Posterior cingulate gyrus (tissue), 11 donors: ENCODE measurements around the gene ZNF101.

Experiments
- DNase-seq, 10 donors: peaks; one replicate each; pipeline versions ENCODE4 v3.0.0 to v3.0.0-alpha.2; 2020 to 2021; ENCODE audit warnings: mixed read lengths in 3 of 10
- intact Hi-C: fragments of 100-400 bp; cut with DNase I; formaldehyde crosslinking; loops from one replicate; pipeline ENCODE4 v1.15.1; 2023

Gene ZNF101

DNA sequence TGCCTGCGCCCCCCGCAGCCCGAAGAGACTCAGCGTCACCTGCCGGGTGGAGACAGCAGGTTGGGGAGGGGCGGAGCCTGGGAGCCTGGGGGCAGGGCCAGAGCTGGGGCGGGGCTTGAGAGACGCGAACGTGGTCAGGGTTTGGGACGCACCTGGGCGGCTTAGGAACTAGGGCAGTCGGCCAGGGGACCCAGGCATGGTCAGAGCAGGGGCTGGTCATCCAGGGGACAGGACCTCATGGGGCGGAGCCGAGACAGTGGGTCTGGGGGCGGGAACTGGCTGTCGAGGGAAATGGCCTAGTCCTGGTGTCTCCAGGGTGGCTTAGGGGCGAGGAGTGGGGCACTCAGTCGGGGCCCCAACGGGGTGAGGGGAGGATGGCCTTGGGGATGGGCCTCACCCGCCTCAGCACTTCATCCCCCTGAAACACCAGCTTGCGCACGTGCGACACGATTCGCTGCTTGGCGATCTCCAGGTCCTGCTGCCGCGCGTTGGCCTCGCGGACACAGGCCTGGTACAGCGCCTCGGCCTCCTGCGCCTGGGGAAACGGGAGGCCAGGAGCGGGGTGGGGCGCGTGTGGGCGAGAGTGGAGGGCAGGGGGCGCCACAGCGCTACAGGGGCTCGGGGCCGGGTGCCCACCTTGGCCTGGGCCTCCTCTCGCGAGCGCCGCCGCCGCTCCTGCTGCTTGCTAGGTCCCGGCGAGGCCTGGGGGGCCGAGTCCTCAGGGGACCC is 31.0 kb upstream of the ZNF101 start:
- intact Hi-C loops = no loop called here
- no peak for DNase-seq

DNA sequence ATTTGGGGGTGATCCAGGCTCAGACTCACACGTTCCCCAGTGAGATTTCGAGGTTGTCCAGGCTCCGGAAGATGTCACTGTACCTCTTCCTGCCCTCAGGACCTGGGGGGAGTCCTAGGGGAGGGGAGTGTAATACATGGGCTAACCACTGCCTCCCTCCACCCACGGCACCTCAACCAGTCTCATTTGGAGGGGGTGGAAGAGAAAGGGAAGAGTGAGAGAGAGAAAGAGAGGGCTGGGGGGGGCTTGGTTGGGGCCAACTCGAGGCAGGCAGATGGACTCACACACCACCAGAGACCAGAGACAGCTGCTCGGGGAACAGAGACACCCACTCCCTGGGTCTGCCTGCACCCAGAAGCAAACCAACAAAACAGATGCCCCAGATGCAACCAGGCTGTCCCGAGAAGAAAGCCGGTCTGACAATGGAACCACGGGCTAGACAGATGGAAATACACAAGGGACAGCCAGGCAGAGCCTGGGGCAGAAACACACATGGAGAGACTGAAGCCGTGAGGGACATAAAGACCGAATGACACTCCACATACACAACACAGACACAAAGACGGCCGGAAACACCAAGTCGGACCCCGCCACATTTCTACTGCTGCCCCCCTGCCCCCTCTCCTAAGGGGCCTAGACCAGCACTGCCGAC is 26.0 kb upstream of the ZNF101 start:
- intact Hi-C loops = no loop called here
- DNase-seq = peak in 2 of 10 donors; percentile 59 to 78

DNA sequence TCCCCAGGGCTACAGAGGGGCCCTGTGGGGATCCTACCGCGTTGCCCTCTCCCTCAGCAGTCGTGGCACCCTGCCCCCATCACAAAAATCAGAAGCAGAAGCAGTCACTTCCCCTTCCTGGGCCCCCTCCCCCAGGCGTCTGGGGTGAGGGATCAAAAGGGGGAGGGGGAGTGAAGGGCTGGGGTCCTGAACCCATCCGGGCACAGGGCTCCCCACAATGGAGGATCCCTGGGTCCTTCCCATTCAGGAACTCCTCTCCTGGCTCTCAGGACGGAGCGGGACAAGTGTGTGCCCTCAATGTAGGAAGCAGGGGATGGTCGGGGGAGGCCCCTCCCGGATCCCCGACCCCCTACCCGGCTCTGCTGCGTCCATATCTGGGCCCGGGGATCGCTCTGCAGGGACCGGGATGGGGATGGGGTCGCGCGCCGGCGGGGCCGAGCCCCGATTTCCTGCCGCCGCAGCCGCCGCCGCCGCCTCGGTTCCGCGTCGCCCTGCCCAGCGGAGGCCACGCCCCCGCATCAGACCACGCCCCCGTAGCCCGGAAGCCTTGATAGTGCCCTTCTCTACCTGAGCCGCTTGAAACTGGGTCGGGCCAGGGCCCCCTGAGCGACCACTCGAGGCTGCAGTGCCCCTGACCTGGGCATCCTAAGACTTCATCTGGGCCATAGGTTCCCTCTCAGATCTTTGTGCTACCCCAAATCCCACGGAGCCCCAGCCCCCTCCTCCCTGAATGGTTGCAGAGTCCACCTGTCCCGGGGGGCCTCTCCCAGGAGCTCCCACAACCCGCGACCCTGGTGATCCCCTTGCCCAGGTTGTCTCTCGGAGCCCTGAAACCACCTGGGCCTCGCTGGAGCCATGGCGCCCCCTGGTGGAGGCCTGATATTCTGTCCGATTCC is 25.2 kb upstream of the ZNF101 start, which contains the start of gene GMIP:
TSS of gene GMIP (minus strand) at position 500 of the 896 bp plus-strand sequence. CDS start at position 372, 128 bp downstream.
- intact Hi-C loops = loop anchor here (1.0 kb wide), 1 partner anchor 111 kb away; no protein-coding TSS in a partner anchor
- peak in 9 of 10 donors; percentile 40 to 95 (median 74) for DNase-seq

DNA sequence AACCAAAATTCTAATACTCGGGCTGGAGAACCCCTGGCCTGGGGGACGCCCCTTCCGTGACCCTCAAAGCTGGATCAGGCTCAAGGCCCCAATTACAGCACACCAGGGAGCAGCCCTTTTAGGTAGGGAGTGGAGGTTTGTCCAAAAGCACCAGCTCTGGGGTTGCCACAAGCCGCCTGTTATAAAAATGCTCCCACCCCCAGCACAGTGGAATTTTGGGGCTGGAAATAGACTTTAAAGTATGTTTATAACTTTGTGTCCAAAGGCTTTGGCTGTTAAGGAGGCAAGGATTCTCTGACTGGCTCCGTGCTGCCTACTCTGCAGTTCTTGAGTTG is 24.6 kb upstream of the ZNF101 start:
- no peak for DNase-seq
- intact Hi-C loops = loop anchor here (1.0 kb wide), 1 partner anchor 112 kb away; no protein-coding TSS in a partner anchor

DNA sequence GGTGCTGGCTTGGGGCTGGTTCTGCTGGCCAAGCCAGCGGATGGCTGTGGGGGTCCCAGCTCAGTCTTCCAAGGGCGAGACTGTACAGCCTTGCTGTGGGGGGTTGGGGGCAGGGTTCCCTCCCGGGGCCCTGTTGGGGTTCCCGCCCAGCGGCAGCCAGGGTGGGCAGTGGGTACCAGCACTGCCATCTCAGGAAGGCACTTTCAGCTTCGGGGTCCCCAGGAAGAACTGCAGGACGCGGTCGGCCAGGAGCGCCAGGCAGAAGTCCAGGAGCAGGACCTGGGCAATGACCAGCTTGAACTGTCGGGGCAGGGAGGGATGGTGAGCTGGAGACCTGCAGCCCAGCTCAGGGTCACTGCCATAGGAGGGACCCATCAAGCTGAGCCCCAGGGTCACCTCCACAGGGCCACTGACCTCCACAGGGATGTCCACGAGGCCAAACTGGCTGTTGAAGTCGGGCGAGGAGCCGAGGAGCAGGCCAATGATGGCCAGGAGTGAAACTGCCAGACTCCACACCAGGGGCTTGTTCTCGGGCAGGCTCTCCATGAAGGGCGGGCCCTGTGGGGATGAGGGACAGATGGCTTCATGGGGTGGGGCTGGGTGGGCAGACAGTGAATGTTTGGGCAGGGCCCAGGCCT is 23.3 kb upstream of the ZNF101 start:
- peak in 1 of 10 donors; percentile 70 for DNase-seq
- intact Hi-C loops = no loop called here

DNA sequence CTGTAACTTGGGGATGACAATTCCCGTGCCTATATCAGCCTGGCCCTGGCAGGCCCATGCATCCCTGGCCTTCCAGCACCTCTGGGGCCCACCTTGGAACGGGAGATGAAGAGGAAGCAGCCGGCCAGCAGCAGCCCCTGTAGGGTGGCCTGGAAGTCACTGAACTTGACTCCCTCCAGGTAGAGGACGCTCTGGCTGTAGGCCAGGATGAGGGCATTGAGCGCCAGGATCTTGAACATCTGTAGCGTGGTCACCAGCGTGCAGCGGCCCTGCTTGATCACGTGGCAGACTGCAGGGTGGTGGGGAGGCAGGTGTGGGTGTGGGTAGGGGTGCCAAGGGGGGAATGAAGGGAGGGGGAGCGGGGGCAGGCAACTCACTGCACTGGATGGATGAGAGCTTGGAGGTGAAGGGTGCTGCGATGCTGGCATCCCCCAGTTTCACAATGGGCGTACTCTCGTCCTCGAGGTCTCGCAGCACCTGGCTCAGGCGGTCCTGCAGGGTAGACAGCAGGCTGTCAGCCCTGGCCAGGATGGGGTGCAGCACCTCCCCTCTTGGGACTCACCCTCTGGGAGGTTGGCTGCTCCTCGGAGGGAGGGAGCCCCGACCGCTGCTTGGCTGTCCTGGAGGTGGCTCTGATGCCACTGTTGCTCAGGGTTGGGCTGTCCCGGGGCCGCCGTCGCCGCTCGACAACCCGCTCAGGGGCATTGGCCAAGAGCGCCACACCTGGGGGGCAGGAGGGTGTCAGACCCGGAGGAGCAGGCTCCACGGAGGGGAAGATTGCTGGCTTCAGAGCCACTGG is 21.4 kb upstream of the ZNF101 start:
- intact Hi-C loops = no loop called here
- peak in 1 of 10 donors; percentile 75 for DNase-seq

DNA sequence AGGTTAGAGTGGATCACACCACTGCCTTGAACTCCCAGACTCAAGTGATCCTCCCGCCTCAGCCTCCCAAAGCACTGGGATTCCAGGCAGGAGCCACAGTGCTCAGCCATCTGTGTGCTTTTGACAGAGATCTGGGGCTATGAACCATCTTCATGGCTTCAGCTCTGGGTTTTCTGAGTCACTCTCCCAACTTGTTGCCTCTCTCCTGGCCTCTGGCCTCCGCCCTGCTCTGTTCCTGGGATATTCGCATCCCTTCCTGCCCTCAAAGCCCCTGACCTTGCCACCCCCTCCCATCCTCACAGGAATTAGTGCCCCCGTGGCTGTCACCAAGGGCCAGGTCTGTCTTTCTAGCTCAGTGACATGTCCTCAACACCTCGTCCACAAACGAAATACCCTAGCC is 19.5 kb upstream of the ZNF101 start:
- intact Hi-C loops = no loop called here
- DNase-seq = peak in 1 of 10 donors; percentile 60

DNA sequence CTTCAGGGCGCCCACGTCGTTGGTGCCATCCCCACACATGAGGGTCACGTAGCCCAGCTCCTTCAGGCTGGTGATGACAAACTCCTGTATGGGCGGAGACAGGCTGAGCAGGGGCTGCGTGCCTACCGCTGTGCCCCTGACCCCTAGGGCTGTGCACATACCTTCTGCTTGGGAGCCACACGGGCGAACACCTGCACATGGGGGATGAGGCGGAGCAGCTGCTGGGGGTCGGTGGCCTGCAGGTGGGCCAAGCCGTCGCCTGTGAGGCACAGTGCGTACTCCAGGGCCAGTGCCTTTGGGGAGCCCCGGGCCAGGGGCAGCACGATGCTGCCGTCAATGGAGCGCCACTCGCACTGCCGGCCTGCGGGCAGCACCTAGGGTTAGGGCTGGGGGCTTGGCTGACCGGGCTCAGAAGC is 19.1 kb upstream of the ZNF101 start:
- intact Hi-C loops = no loop called here
- DNase-seq = peak in 1 of 10 donors; percentile 77

DNA sequence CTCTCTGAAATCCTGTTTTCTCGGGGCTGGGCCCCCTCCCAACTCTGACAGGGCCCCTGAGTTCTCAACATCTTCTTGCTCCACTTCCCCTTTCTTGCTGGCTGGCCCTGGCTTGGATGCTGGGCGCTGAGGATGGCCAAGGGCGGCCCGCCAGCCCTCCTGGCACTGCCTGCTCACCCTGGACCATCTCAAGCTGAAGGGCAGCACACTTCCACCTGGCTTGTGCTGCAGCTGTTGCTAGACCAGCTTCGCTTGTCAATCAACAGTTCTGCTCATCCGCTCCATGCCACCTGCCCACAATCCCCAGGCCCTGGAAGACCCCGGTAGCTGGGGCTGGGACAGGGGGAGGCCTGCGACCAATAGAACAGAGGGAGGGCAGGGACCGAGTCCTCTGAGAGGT is 18.3 kb upstream of the ZNF101 start:
- peak in 1 of 10 donors; percentile 66 for DNase-seq
- intact Hi-C loops = no loop called here

DNA sequence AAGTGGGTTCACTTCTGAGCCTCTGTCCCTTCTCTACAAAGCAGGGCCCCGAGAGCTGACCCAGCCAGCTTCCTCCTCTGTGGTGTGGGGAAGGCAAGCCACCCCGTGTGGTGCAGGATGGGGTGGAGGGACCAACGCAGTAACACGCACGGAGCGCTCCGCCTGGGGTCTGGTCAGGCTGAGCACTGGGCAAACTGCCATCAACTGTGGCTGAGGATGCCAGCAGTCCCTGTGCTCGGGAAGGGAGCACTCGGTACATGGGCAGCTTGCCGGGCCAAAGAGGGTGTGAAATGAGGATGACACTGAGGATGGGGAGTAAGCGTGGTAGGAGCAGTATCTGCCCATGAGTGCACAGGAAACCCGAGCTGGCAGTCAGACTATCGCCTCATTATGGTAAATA is 17.6 kb upstream of the ZNF101 start:
- intact Hi-C loops = no loop called here

DNA sequence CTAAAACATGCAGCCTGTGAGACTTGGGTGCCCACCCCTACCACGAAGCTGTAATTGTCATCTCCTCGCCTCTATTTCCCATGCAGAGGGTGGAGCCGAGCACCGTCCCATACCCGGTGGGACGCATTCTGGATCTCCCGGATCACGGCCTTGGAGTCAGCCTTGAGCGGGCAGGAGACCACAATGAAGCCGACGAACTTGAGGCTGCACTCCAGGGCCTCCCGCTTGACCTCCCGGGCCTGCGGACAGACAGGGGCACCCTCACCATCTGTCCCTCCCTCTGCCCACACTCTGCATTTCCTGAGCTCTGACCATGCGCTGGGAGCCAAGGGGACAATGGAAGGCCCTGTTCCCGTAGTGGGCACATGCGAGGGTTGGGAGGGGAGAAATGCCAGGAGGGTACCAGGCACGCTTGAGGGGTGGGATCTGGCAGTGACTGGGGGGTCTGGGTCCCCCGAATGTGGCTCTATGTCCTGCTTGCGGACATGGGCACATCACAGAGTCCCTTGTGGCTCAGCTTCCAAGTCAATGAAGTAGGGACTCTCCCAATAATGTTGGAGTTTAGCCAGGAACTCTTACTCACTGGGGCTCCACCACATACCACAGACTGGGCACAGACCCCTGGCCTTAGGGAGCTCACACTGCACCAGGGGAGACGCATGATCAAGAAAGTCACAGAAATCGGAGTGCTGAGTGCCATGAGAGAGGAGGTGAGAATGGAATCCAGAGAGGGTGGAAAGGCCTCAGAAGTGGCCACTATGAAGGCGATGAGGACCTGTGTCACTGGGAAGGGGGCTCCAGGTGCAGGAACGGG is 15.9 kb upstream of the ZNF101 start:
- DNase-seq = no peak
- intact Hi-C loops = no loop called here

More for the DNA sequence above, 17.6 kb upstream of the ZNF101 start:
- peak in 6 of 10 donors; percentile 24 to 87 (median 50) for DNase-seq

DNA sequence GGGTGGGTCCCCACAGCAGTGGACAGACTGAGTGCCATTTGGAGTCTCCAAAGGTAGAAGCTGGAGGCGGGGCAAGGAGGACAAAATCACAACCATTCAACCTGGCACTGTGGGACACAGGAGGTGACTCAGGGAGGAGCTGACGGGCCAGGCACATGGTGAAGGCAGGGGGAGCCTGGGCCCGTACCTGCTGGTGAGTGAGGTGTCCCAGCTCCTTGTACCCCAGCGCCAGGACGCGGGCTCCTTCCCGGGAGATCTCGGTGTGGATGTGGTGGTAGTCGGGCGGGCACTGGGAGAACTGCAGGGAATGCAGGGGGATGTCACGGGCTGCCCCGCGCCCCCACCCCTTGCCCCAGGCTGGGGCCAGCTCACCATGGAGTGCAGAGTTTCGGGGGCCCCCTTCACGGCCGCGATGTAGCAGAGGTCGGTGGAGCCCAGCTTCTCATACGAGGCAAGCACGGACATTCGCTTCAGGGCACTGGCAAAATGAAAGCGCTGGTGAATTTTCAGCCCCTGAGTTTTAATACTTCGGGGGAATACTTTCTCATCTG is 15.0 kb upstream of the ZNF101 start:
- DNase-seq = peak in 1 of 10 donors; percentile 82
- intact Hi-C loops = no loop called here

DNA sequence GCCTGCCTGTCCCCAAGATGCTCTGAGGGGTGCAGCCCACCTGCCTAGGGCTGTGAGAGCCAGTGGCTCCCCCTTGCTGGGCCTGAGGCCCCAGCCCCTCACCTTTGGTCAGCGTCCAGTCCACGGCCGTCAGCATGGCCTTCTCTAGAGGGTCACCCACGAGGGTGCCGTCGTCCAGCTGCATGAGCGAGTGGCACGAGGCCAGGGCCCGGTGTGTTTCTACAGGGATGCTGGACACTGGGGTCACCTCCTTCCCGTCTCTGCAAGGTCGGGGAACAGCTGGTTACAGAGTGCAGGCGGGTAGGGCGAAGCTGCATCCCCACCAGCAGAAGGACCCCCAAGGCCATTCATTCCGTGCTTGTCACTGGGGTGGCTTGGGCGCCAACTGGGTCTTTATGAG is 14.2 kb upstream of the ZNF101 start:
- intact Hi-C loops = no loop called here
- DNase-seq = peak in 1 of 10 donors; percentile 27

DNA sequence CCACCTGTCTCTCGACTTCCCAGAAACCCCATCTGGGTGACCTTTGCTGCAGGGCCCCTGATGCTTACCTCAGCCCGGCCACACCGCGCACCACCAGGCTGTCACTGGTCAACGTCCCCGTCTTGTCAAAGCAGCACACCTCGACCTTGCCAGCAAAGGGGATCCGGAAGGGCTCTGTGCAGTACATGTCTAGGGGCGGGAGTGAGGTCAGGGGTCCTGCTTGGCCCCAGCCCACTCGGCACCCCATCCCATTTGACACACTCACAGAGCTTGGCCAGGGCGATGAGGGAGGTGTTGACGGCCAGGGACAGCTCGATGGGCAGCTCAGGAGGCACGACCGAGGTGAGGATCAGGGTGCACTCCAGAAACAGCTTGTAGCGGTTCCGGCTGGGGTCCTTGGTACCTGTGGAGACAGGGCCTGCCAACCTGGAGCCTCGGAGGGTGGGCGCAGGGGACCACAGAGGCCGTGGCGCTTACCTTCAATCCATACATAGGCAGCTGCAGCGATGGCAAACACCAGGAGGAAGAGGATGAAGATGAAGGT is 13.5 kb upstream of the ZNF101 start:
- peak in 3 of 10 donors; percentile 27 to 68 (median 63) for DNase-seq
- intact Hi-C loops = no loop called here

DNA sequence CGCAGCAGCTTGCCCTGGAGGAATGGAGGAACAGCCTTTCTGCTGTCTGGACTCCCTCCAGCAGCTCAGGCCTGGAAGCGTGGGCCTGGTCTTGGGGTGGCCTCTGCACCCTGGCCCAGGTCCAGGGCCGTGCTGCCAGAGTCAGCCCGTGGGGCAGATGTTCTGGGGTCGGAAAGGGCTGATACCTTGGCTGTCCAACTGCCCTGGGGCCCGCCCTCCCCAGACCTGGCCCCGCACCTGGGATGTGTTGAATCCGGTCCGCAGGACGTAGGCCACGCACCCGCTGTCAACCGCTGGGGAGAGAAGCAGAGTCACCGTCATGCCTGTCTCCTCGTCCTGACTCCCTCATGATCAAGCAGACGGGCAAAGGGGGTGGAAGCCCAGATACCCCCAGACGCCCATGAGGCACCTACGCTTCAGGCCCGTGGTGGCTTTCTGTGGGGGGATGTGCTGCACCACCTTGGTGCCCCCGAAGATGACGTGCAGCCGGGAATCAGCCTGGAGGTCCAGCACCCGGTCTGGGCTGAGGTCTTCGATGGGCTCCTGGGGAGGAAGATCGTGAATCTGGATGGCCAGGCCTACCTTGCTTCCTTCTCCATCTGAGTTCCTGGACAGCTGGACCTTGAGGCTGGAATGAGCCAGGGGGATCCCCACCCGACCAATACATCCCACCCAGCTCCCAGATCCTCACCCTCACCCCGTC is 12.8 kb upstream of the ZNF101 start:
- intact Hi-C loops = no loop called here
- peak in 3 of 10 donors; percentile 7 to 77 (median 72) for DNase-seq

DNA sequence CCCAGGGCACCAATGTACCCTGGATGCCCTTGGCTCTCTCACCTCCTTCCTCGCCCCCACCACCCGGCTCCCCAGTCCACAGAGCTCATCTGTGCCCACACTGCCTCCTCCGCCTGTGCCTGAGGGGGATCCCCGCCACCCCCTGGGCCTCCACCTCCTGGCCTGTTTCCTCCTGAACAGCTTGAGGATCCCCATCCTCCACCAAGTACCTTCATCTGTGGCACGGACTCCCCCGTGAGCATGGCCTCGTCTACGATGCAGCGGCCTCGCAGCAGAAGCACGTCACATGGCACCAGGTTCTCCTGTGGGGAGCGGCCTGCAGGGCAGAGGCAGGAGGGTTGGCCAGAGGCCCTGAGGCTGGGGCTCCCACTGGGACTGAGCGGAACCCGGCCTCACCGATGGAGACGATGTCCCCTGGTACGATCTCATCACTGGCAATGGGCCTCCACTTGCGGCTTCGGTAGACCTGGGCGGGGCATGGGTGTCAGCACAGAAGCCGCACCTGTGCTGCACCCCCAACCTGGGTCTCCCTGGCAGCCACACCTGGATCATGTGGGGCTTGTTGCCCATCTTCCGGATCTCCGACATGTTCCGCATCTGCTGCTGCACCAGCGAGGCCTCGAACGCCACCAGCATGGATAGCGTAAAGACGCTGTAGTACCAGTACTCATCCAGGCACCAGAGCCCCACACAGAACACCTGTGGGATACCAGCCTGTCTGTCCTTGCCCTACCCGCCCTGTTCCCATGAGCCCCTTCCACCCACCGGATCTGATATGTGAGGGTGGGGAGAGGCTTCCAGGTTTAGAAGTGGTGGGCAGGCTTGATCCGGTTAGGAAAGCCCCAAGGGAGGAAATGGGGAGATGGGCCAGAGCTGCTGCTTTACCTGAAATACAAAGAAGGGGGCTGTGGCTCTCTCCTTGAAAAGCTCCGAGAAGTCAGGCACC is 11.9 kb upstream of the ZNF101 start:
- intact Hi-C loops = no loop called here
- peak in 3 of 10 donors; percentile 13 to 73 (median 58) for DNase-seq
